CD4-positive, alpha-beta T cell treated with Interleukin-1 beta for 1 hour (primary cell): ENCODE data around the gene RAB36.

Experiments
- DNase-seq, 2 donors: peaks; one replicate each; pipeline ENCODE4 v3.0.0-alpha.2; 2020 to 2022

RAB36 gene, protein sequence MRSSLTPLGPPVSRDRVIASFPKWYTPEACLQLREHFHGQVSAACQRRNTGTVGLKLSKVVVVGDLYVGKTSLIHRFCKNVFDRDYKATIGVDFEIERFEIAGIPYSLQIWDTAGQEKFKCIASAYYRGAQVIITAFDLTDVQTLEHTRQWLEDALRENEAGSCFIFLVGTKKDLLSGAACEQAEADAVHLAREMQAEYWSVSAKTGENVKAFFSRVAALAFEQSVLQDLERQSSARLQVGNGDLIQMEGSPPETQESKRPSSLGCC

GRCh38 chr22:23144932-23145877 is at the start of gene RAB36:
Gene RAB36 (plus strand): TSS chr22:23145477. CDS start chr22:23146617, 1,140 bp downstream.
- peak; percentile 96 to 98 for DNase-seq

- DNase-seq, result no peak
These were observed 49.4 kb upstream of the RAB36 start for GRCh38 chr22:23095733-23096342.

GRCh38 chr22:23097412-23098229 is 47.7 kb upstream of the RAB36 start:
- DNase-seq, result no peak

DNA sequence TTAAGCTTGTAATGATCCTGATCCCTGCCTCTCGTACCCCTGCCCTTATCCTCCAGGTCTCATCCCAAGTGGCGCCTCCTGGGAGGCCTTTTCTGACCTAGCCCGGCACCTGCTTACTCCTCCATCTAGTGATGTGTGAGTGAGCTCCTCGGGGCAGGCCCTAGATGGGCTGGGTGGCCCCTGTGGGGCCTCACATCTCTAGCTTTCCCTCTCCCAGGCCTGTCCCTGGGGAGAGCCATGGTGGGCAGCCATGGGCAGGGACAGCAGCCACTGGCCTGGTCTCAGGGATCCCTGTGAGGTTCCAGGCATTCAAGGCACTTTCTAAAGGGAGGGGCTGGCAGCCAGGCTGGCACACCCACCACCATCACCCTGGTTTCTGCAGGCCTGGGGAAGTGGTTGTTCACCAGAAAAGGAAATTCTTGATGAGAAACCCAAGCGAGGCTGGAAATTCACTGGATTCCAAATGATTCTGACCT is 47.0 kb upstream of the RAB36 start:
- DNase-seq, result no peak

GRCh38 chr22:23098718-23099530 is 46.4 kb upstream of the RAB36 start:
- no peak for DNase-seq

DNA sequence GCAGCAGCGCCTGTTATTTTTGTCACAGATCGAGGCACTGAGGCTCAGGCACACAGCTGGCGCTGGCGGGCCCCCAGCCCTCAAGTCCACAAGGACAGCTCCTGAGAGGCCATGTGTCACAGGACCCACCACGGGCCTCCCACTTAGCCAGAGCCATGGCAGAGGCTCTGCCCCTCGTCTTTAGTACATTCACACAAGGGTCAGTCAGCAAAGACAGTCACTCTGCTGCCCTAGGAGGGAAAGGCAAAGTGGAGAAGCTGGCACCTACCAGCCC is 45.8 kb upstream of the RAB36 start:
- DNase-seq, result no peak

- no peak for DNase-seq
These were observed 45.0 kb upstream of the RAB36 start for GRCh38 chr22:23100124-23100801.

- DNase-seq, result no peak
These were observed 43.8 kb upstream of the RAB36 start for GRCh38 chr22:23101524-23101923.

DNA sequence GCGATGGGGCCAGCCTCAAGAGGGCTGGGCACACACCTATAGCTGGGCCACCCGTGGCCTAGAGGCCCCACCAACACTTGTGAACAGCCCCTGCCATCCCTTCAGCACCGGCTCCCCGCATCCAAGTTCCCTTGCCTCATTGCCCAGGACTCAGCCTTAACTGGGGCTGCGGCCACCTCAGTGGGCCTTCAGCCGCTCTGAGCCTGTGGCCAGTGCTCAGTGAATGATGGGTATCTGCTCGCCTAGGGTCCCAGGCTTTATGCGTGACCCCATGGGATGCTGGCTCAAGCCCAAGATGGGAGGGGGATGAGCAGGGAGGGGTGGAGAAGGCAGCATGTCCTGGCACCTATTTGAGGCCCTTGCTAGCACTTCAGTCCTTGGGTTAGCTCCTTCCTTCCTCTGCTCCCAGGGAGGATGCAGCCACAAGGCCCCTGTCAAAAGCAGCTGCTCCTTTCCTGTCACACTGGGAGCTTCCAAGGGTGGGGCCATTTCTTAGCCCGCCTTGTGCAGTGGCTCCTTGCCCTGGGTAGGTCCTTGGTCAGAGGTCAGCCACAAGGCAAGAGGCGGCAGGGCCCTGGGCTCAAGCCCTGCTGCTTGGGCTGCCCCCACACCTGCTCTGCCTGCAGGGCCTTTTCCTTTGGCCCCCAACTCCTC is 43.1 kb upstream of the RAB36 start:
- no peak for DNase-seq

DNA sequence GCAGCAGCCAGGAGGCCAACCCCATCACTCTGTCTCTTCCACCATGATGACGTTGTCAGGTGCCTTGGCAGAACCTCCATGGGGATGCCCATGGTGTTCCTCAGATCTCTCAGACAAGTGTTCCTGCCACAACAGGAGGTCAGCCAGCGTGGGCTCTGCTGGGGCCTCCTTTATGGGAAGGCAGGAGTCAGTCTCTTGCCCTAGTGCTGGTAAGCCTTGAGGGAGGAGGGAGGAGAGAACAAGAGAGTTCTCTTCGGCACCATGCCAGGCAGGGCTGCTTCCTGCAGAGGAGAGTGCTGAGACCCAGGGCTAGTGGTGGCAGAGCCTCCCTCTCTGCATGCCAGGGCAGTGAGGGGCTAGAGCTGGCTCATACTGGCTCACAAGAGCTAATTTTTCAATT is 42.5 kb upstream of the RAB36 start:
- no peak for DNase-seq

- DNase-seq, result no peak
These were observed 41.9 kb upstream of the RAB36 start for GRCh38 chr22:23103199-23103954.

DNA sequence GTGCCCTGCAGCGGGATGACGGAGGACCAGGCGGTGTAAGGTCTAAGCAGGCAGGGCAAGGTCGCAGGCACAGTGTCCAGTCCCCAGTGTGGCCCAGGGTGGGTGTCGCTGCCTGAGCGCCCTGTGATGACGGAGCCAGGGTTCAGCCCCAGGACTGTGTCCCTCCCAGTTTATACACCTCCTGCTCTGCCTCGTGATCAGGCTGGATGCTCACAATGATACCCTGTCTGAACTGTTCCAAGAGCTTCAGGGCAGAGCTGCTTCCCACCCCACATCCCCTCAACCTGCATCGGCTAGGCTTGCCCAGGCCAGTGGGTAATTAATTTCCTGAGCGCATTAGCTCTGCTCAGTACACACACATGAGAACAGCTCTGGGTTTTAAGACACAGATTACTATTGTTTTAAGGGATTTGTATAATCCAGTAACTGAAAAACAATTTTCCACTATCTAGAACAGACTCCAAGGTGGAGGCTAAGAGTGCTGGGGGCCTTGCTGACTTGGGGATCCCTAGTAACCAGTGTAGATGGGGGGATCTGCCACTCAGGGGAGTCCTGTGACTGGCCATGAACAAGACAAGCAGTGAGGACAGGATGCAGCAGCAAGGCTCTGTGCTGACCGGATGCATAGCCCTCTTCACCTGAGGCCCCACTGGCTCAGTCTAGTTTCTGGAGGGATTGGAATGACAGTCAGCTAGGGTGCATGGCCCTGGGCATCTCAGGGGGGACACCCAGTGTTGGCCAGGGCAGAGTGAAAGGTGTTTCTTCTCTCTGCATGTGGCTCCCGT is 40.9 kb upstream of the RAB36 start:
- no peak for DNase-seq

- DNase-seq, result no peak
These were observed 40.0 kb upstream of the RAB36 start for GRCh38 chr22:23105304-23105703.

GRCh38 chr22:23105919-23106318 is 39.4 kb upstream of the RAB36 start:
- DNase-seq, result no peak

DNA sequence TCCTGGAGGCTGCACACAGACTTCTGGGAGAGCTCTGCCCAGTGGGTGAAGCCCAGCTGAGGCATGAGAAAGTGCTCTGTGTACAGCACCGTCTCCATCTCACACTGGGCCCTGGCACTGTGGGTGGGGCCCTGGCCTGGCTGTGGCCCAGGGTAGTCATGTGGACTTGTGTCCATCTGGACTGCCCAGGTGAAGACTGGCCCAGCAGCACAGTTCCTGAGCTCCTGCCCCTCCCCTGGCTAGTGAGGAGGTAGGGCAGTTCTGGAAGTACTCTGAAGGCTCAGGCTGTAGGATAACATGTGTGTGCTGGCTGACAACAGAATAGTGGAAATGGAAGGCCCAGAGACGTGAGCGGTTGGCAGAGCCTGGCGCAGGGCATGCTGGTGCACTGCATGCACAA is 38.9 kb upstream of the RAB36 start:
- no peak for DNase-seq

DNA sequence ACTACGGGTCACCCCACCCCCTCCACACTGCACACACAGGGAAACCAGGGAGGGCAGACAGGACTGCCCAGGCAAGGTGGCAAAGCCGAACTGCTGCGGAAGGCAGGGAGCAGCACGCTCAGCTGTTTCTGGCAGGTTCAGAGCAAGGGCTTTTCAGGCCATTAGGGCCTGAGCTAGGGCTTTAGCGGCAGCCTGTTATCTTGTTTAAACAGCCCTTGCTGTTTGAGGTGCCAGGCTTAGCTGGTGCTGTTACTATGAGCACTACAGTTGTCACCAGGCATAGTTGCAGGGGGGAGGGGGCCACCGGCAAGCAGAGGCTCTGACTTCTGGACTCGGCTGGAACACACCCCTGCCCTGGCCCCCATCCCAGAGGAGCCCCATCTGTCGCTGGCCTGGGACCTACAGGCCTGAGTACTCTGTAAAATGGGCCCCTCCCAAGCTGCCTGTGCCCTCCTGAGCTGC is 38.3 kb upstream of the RAB36 start:
- no peak for DNase-seq

DNA sequence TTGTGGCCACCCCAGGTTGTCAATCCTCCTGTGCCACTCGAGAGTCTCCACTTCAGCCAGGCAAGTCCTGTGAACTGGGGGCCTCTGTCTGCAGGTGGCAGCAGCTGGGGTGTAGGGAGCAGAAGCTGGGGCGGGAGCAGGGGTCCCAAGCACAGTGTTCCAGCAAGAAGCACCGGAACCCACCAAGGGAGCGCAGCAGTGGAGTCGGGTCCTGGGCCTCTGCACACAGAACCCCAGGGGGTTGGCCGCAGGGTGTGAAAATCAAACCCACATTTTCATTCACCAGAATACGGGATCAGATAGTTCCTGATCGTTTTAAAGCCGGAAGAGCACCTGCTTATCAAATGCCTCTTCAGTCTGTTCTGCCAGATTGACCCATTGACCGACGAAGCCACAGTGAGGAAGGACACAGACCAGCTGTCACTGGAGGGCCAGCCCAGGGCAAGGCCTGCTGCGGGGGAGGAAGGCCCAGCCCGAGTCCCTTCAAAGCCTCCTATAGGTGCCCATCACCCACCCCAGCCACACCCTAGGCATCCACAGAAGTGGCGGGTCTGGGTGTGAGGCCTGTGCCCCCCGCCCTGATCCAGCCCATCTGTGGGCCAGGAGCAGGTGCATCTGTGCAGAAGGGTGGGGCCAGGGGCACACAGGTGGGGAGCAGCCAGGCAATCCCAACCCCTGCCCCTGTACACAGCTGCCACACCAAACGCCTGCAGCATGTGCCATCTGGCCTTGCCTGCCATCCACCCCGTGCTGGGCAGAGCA is 37.6 kb upstream of the RAB36 start:
- DNase-seq, result no peak
